K562 (cell line): ENCODE measurements around the gene LAMA4. TPM values are rescaled to one million over a fixed set of nuclear protein-coding genes. Genes with fewer than 3 reads are reported as not detected.

ENCODE experiments used
- ATAC-seq: fragments of 200-7000 bp; cut with Tn5 transposase; 3 replicates; pipeline ENCODE4 v1.9.1; 2020; ENCODE audit warnings: moderate library complexity
- BruUV-seq: library from RNA; stranded (reverse); fragments of 400-500 nt; replicated peaks from 2 replicates; lab custom pipeline; 2021; lab: Mats Ljungman, UMichigan
- CTCF ChIA-PET: fragments of 300-600 bp; formaldehyde crosslinking; extraction: SDS; loops from one replicate; lab custom pipeline; 2021; ENCODE audit warnings: low intra/inter-chr PET ratio; lab: Yijun Ruan, JAX
- POLR2A ChIA-PET: fragments of 300-600, 350-650 bp; sonication (Branson Sonifier 250); formaldehyde crosslinking; extraction: SDS; loops from one replicate; lab custom pipeline; 2021; ENCODE audit warnings: antibody characterized with exemption, inconsistent platforms; lab: Yijun Ruan, JAX
- DNase-seq, 4 experiments: peaks; one replicate each; pipeline versions ENCODE4 v3.0.0 to v3.0.0-alpha.2; 2011 to 2018; ENCODE audit warnings: low spot score in 3 of 4, mixed read lengths in 3 of 4; ENCODE audit errors: extremely low read depth in 1 of 4
- FAIRE-seq: peaks from 2 replicates; lab custom pipeline; 2011; peaks lifted over from hg19 to GRCh38; lab: Jason Lieb, UNC
- H2AFZ ChIP-seq: 2 replicates; pipeline ENCODE4 v1.6.0; 2011; ENCODE audit warnings: low read depth, low read length, control low read depth, inconsistent platforms
- H3K27ac ChIP-seq: fragments of 200-600 bp; 3 replicates; pipeline ENCODE4 v1.8.0; 2011; ENCODE audit warnings: low read depth, mild to moderate bottlenecking, control low read depth, inconsistent platforms, low read length, moderate library complexity, mixed read lengths; ENCODE audit errors: extremely low read depth
- H3K27me3 ChIP-seq, 2 experiments: fragments of 300-600 bp in 1 of 2; 2 replicates in 1 of 2; 3 replicates in 1 of 2; pipeline versions ENCODE4 v1.6.0 to v1.8.0; 2011; ENCODE audit warnings: inconsistent platforms in 2 of 2, low read length in 2 of 2, mild to moderate bottlenecking in 1 of 2, mixed read lengths in 1 of 2, moderate library complexity in 1 of 2; ENCODE audit not compliant: control insufficient read depth in 2 of 2, insufficient read depth in 2 of 2
- H3K36me3 ChIP-seq: fragments of 300-600 bp; 3 replicates; pipeline ENCODE4 v1.8.0; 2011; ENCODE audit warnings: mild to moderate bottlenecking, low read length, inconsistent platforms; ENCODE audit not compliant: control insufficient read depth, insufficient read depth
- H3K4me1 ChIP-seq, 2 experiments: fragments of 200-600 bp in 1 of 2; replicated peaks in 1 of 2; 2 replicates in 1 of 2; 3 replicates in 1 of 2; pipeline versions ENCODE4 v1.5.1 to v1.8.0; 2011; ENCODE audit warnings: inconsistent platforms in 2 of 2, low read length in 2 of 2, mild to moderate bottlenecking in 1 of 2, mixed read lengths in 1 of 2, moderate library complexity in 1 of 2; ENCODE audit not compliant: control insufficient read depth in 2 of 2, insufficient read depth in 2 of 2
- H3K4me2 ChIP-seq: 2 replicates; pipeline ENCODE4 v1.6.1; 2011; ENCODE audit warnings: low read length, control low read depth, inconsistent platforms, mixed read lengths; ENCODE audit not compliant: insufficient read depth
- H3K4me3 ChIP-seq: fragments of 200-600 bp; sonication (generic), shearing (Covaris generic); 2 replicates; pipeline ENCODE4 v1.5.1; 2016; ENCODE audit warnings: control low read depth, inconsistent platforms
- H3K79me2 ChIP-seq: fragments of 200-600 bp; 3 replicates; pipeline ENCODE4 v1.8.0; 2011; ENCODE audit warnings: low read length, inconsistent platforms; ENCODE audit not compliant: control insufficient read depth, insufficient read depth
- H3K9ac ChIP-seq, 2 experiments: 2 replicates each; pipeline versions ENCODE4 v1.6.0 to v1.6.1; 2011; ENCODE audit warnings: low read depth in 2 of 2, low read length in 2 of 2, control low read depth in 1 of 2, inconsistent platforms in 1 of 2, mild to moderate bottlenecking in 1 of 2, mixed read lengths in 1 of 2; ENCODE audit not compliant: insufficient read depth in 1 of 2
- H3K9me1 ChIP-seq: one replicate; pipeline ENCODE4 v1.6.0; 2011; ENCODE audit warnings: inconsistent platforms, mild to moderate bottlenecking, low read length, moderate library complexity; ENCODE audit not compliant: control insufficient read depth, insufficient read depth
- H3K9me3 ChIP-seq: replicated peaks from 2 replicates; pipeline ENCODE4 v1.5.1; 2011; ENCODE audit warnings: low read depth, low read length, inconsistent platforms; ENCODE audit not compliant: control insufficient read depth, insufficient read depth
- H4K20me1 ChIP-seq: replicated peaks from 2 replicates; pipeline ENCODE4 v1.6.1; 2011; ENCODE audit warnings: low read length, inconsistent platforms, mixed read lengths; ENCODE audit not compliant: control insufficient read depth, insufficient read depth
- KDM5B ChIP-seq: fragments of 200-600 bp; sonication (generic); IDR thresholded peaks from 2 replicates; pipeline ENCODE4 v1.6.1; 2012; ENCODE audit warnings: low read depth, mild to moderate bottlenecking, moderate library complexity, low read length, control low read depth, inconsistent platforms; ENCODE audit not compliant: insufficient replicate concordance
- PHF8 ChIP-seq: fragments of 200-600 bp; sonication (generic); IDR thresholded peaks from 2 replicates; pipeline ENCODE4 v1.6.1; 2012; ENCODE audit warnings: mixed run types, mild to moderate bottlenecking, inconsistent platforms, low read length, moderate library complexity, borderline replicate concordance
- SIRT6 ChIP-seq: IDR thresholded peaks from one replicate; pipeline ENCODE4 v1.6.1; 2012; ENCODE audit warnings: low read depth, mild to moderate bottlenecking, control low read depth, inconsistent platforms, low read length, moderate library complexity
- ZBED1 ChIP-seq: IDR thresholded peaks from 2 replicates; pipeline ENCODE4 v1.6.1; 2014
- WGBS: fragments of 100-300 bp; shearing (Covaris generic); methylation state at CpG from one replicate; pipeline ENCODE4 v1.1.6; 2016; ENCODE audit warnings: low coverage, mixed read lengths; ENCODE audit not compliant: insufficient coverage; ENCODE audit errors: missing lambda C conversion rate; 5-methylcytosine and 5-hydroxymethylcytosine counted together
- in situ Hi-C: fragments of 300-500 bp; cut with MboI; formaldehyde crosslinking; loops from 4 replicates; pipeline ENCODE4 v1.15.0; 2018; ENCODE audit warnings: inconsistent platforms, mixed read lengths
- intact Hi-C: fragments of 100-400 bp; cut with micrococcal nuclease; formaldehyde crosslinking; loops from 2 replicates; pipeline ENCODE4 v1.14.2; 2022
- polyA plus RNA-seq, 8 experiments: library from polyadenylated mRNA; depleted of rRNA in 4 of 8; stranded (reverse) in 5 of 8; unstranded in 3 of 8; fragments of >200 nt; fragmentation: Nextera tagmentation in 2 of 8; fragmentation: Illumina TruSeq in 1 of 8; extraction: Ambion mirVana in 2 of 8; extraction: Trizol in 1 of 8; gene quantifications; 2 replicates each; pipeline versions ENCODE4 v1.2.1 to v1.2.3, GENCODE V29; 2011 to 2014; ENCODE audit warnings: inconsistent platforms in 1 of 8, missing spikeins in 1 of 8
- total RNA-seq, 7 experiments: library from RNA; depleted of rRNA in 6 of 7; stranded (reverse); fragments of >200 nt in 6 of 7; fragmentation: Illumina TruSeq in 2 of 7; extraction: Trizol in 2 of 7; gene quantifications; 2 replicates each; pipeline versions ENCODE4 v1.2.1 to v1.2.3, GENCODE V29; 2011 to 2021; ENCODE audit warnings: low replicate concordance in 1 of 7
- TF ChIP-seq, protein P1 (sequence below): fragments of 250-450 bp; sonication (Bioruptor Pico); IDR thresholded peaks from 2 replicates; pipeline ENCODE4 v1.8.0; 2022; ENCODE audit warnings: inconsistent platforms

Gene LAMA4
- total and polyA plus RNA-seq, 9 of the 15 experiments (the other 6 are each of a cell fraction or from before 2014, with no cell fraction given): 0.05 to 2.9 (median 0.51) TPM

DNA sequence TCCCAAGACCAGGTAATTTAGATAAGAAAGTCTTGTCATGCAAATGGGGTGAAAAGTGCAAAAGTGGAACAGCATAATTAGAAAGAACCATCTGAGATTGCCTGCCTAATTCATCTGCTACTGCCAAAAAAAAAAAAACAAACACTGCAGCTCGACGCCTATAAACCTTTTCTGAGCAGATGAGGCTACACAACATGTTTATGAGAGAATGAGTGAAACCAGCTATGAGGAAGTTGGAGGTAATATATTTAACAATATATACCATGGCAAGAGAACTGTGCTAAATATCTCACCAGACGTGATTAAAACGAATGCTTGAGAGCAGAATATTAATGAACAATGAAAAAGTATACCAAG, 50.0 kb downstream of the LAMA4 start:
- intact Hi-C loops: no loop called here
- Histone ChIP-seq H3K4me3 (no peak overlapping the region), H3K9me3 (no peaks in the 10 kb centered on the region), H3K36me3 (no peaks in the 10 kb centered on the region), H3K27me3 (no peaks in the 10 kb centered on the region), H4K20me1 (no peaks in the 10 kb centered on the region), H3K9ac (no peak overlapping the region), H3K79me2 (no peaks in the 10 kb centered on the region), H2AFZ (no peak overlapping the region), H3K4me2 (no peak overlapping the region), H3K27ac (no peak overlapping the region), H3K4me1 (no peaks in the 10 kb centered on the region), H3K9me1 (no peaks in the 10 kb centered on the region)
- BruUV-seq: no TSS peak
- WGBS: 2% methylated on average over 4 of the region's 4 CpGs
- DNase-seq (no peak), FAIRE-seq (no peak), ATAC-seq (no peak)
- ChIA-PET POLR2A (no interaction called here), CTCF (no interaction called here)
- in situ Hi-C loops: no loop called here
- TF ChIP-seq SIRT6 (no peak), KDM5B (no peak), ZBED1 (no peak), PHF8 (no peak)
- TF ChIP-seq, protein P1, sequence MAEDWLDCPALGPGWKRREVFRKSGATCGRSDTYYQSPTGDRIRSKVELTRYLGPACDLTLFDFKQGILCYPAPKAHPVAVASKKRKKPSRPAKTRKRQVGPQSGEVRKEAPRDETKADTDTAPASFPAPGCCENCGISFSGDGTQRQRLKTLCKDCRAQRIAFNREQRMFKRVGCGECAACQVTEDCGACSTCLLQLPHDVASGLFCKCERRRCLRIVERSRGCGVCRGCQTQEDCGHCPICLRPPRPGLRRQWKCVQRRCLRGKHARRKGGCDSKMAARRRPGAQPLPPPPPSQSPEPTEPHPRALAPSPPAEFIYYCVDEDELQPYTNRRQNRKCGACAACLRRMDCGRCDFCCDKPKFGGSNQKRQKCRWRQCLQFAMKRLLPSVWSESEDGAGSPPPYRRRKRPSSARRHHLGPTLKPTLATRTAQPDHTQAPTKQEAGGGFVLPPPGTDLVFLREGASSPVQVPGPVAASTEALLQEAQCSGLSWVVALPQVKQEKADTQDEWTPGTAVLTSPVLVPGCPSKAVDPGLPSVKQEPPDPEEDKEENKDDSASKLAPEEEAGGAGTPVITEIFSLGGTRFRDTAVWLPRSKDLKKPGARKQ (CRISPR knock-in tag): no peak
